ENCODE measurements around the gene PDRG1.

PDRG1 gene

GRCh38 chr20:31966991-31967655 lies 15.3 kb upstream of the PDRG1 start:
- Histone ChIP-seq H3K36me3 (ENCODE audit: control insufficient read depth in 1 of 2, insufficient read depth in 2 of 2, low read depth in 1 of 2, low read length in 2 of 2) (no peaks in the 10 kb centered on the region), H2BK15ac (ENCODE audit: low read depth, poor library complexity, severe bottlenecking) (no peak overlapping the region), H3K27me3 (ENCODE audit: control insufficient read depth in 1 of 2, insufficient read depth in 1 of 2, low read length in 2 of 2) (peaks cover 89 to 90% of the 10 kb centered on the region in 2 experiments), H4K91ac (ENCODE audit: low read length) (no peak overlapping the region), H3K14ac (ENCODE audit: low read length in 2 of 2) (no peak overlapping the region), H2AK5ac (ENCODE audit: low read length, severe bottlenecking) (no peak overlapping the region), H3K9me3 (ENCODE audit: control insufficient read depth, low read length) (no peaks in the 10 kb centered on the region), H2BK12ac (ENCODE audit: low read length in 2 of 2) (no peak overlapping the region), H3K4me1 (ENCODE audit: control insufficient read depth, insufficient read depth, low read depth, low read length) (peaks cover 10% of the 10 kb centered on the region), H3K9ac (ENCODE audit: low read length) (no peak overlapping the region), H2AFZ (ENCODE audit: low read depth, low read length) (no peak overlapping the region), H3K4me3 (ENCODE audit: insufficient read depth in 1 of 2, low read depth in 1 of 2, low read length in 2 of 2) (no peak overlapping the region), H3K79me1 (replicated peaks; ENCODE audit: low read length, poor library complexity, severe bottlenecking) (no peaks in the 10 kb centered on the region), H3K23ac (ENCODE audit: low read length in 2 of 2) (no peak overlapping the region), H3K18ac (ENCODE audit: low read depth in 1 of 2, low read length in 2 of 2) (no peak overlapping the region), H3K4ac (ENCODE audit: low read depth in 1 of 2, low read length in 2 of 2) (no peak overlapping the region), H3K27ac (ENCODE audit: low read length, poor library complexity, severe bottlenecking) (no peak overlapping the region), H2BK120ac (ENCODE audit: low read depth, low read length) (no peak overlapping the region), H2BK5ac (ENCODE audit: low read depth, low read length, poor library complexity, severe bottlenecking) (no peak overlapping the region), H4K8ac (ENCODE audit: low read length) (no peak overlapping the region), H3K4me2 (ENCODE audit: low read length, poor library complexity, severe bottlenecking) (no peak overlapping the region)
- DNase-seq: no peak
- WGBS: 8% methylated on average over 5 of the region's 5 CpGs

GRCh38 chr20:31963889-31964288 lies 12.0 kb upstream of the PDRG1 start:
- Histone ChIP-seq H3K27me3 (ENCODE audit: control insufficient read depth in 1 of 2, insufficient read depth in 1 of 2, low read length in 2 of 2) (peaks cover 86 to 88% of the 10 kb centered on the region in 2 experiments), H3K4me2 (ENCODE audit: low read length, poor library complexity, severe bottlenecking) (no peak overlapping the region), H2BK120ac (ENCODE audit: low read depth, low read length) (no peak overlapping the region), H3K79me1 (replicated peaks; ENCODE audit: low read length, poor library complexity, severe bottlenecking) (no peaks in the 10 kb centered on the region), H3K9ac (ENCODE audit: low read length) (no peak overlapping the region), H3K4me1 (ENCODE audit: control insufficient read depth, insufficient read depth, low read depth, low read length) (peaks cover 10% of the 10 kb centered on the region), H2BK12ac (ENCODE audit: low read length in 2 of 2) (no peak overlapping the region), H2AK5ac (ENCODE audit: low read length, severe bottlenecking) (no peak overlapping the region), H4K8ac (ENCODE audit: low read length) (no peak overlapping the region), H3K23ac (ENCODE audit: low read length in 2 of 2) (peak overlapping the region in 1 of 2 experiments; percentile 27), H3K14ac (ENCODE audit: low read length in 2 of 2) (no peak overlapping the region), H3K27ac (ENCODE audit: low read length, poor library complexity, severe bottlenecking) (no peak overlapping the region), H2BK15ac (ENCODE audit: low read depth, poor library complexity, severe bottlenecking) (no peak overlapping the region), H3K9me3 (ENCODE audit: control insufficient read depth, low read length) (no peaks in the 10 kb centered on the region), H3K36me3 (ENCODE audit: control insufficient read depth in 1 of 2, insufficient read depth in 2 of 2, low read depth in 1 of 2, low read length in 2 of 2) (no peaks in the 10 kb centered on the region), H3K18ac (ENCODE audit: low read depth in 1 of 2, low read length in 2 of 2) (no peak overlapping the region), H4K91ac (ENCODE audit: low read length) (no peak overlapping the region), H2BK5ac (ENCODE audit: low read depth, low read length, poor library complexity, severe bottlenecking) (no peak overlapping the region), H3K4ac (ENCODE audit: low read depth in 1 of 2, low read length in 2 of 2) (no peak overlapping the region), H3K4me3 (ENCODE audit: insufficient read depth in 1 of 2, low read depth in 1 of 2, low read length in 2 of 2) (no peak overlapping the region), H2AFZ (ENCODE audit: low read depth, low read length) (no peak overlapping the region)
- 72% methylated on average over 6 of the region's 6 CpGs for WGBS
- no peak for DNase-seq

- no peak overlapping the region for H2AFZ ChIP-seq (ENCODE audit: low read depth, low read length)
- H3K36me3 ChIP-seq (ENCODE audit: control insufficient read depth in 1 of 2, insufficient read depth in 2 of 2, low read depth in 1 of 2, low read length in 2 of 2): no peaks in the 10 kb centered on the region
- H3K9me3 ChIP-seq (ENCODE audit: control insufficient read depth, low read length): no peaks in the 10 kb centered on the region
- 73% methylated on average over 2 of the region's 2 CpGs for WGBS
- no peak overlapping the region for H4K8ac ChIP-seq (ENCODE audit: low read length)
- no peak overlapping the region for H3K4me3 ChIP-seq (ENCODE audit: insufficient read depth in 1 of 2, low read depth in 1 of 2, low read length in 2 of 2)
- no peak for DNase-seq
- H3K14ac ChIP-seq (ENCODE audit: low read length in 2 of 2): no peak overlapping the region
- H3K79me1 ChIP-seq (replicated peaks; ENCODE audit: low read length, poor library complexity, severe bottlenecking): no peaks in the 10 kb centered on the region
- H2BK12ac ChIP-seq (ENCODE audit: low read length in 2 of 2): no peak overlapping the region
- H3K4me2 ChIP-seq (ENCODE audit: low read length, poor library complexity, severe bottlenecking): no peak overlapping the region
- H2BK5ac ChIP-seq (ENCODE audit: low read depth, low read length, poor library complexity, severe bottlenecking): no peak overlapping the region
- H3K27ac ChIP-seq (ENCODE audit: low read length, poor library complexity, severe bottlenecking): no peak overlapping the region
- H3K4ac ChIP-seq (ENCODE audit: low read depth in 1 of 2, low read length in 2 of 2): no peak overlapping the region
- H4K91ac ChIP-seq (ENCODE audit: low read length): no peak overlapping the region
- H3K18ac ChIP-seq (ENCODE audit: low read depth in 1 of 2, low read length in 2 of 2): no peak overlapping the region
- peaks cover 1% of the 10 kb centered on the region for H3K4me1 ChIP-seq (ENCODE audit: control insufficient read depth, insufficient read depth, low read depth, low read length)
- H3K9ac ChIP-seq (ENCODE audit: low read length): no peak overlapping the region
- no peak overlapping the region for H3K23ac ChIP-seq (ENCODE audit: low read length in 2 of 2)
- H2AK5ac ChIP-seq (ENCODE audit: low read length, severe bottlenecking): no peak overlapping the region
- H2BK15ac ChIP-seq (ENCODE audit: low read depth, poor library complexity, severe bottlenecking): no peak overlapping the region
- H2BK120ac ChIP-seq (ENCODE audit: low read depth, low read length): no peak overlapping the region
- H3K27me3 ChIP-seq (ENCODE audit: control insufficient read depth in 1 of 2, insufficient read depth in 1 of 2, low read length in 2 of 2): peaks cover 81 to 88% of the 10 kb centered on the region in 2 experiments
Measured at GRCh38 chr20:31962761-31963160, 10.9 kb upstream of the PDRG1 start.

- no peak overlapping the region for H3K9ac ChIP-seq (ENCODE audit: low read length)
- H3K4me3 ChIP-seq (ENCODE audit: insufficient read depth in 1 of 2, low read depth in 1 of 2, low read length in 2 of 2): no peak overlapping the region
- no peak overlapping the region for H2AFZ ChIP-seq (ENCODE audit: low read depth, low read length)
- H3K27ac ChIP-seq (ENCODE audit: low read length, poor library complexity, severe bottlenecking): no peak overlapping the region
- H3K36me3 ChIP-seq (ENCODE audit: control insufficient read depth in 1 of 2, insufficient read depth in 2 of 2, low read depth in 1 of 2, low read length in 2 of 2): no peaks in the 10 kb centered on the region
- H2BK5ac ChIP-seq (ENCODE audit: low read depth, low read length, poor library complexity, severe bottlenecking): no peak overlapping the region
- no peak overlapping the region for H3K18ac ChIP-seq (ENCODE audit: low read depth in 1 of 2, low read length in 2 of 2)
- no peak overlapping the region for H3K14ac ChIP-seq (ENCODE audit: low read length in 2 of 2)
- WGBS: 67% methylated on average over 11 of the region's 11 CpGs
- H2BK12ac ChIP-seq (ENCODE audit: low read length in 2 of 2): no peak overlapping the region
- H3K79me1 ChIP-seq (replicated peaks; ENCODE audit: low read length, poor library complexity, severe bottlenecking): no peaks in the 10 kb centered on the region
- no peak overlapping the region for H3K4me2 ChIP-seq (ENCODE audit: low read length, poor library complexity, severe bottlenecking)
- no peak overlapping the region for H3K23ac ChIP-seq (ENCODE audit: low read length in 2 of 2)
- H3K27me3 ChIP-seq (ENCODE audit: control insufficient read depth in 1 of 2, insufficient read depth in 1 of 2, low read length in 2 of 2): peaks cover 62 to 66% of the 10 kb centered on the region in 2 experiments
- no peak for DNase-seq
- H3K4me1 ChIP-seq (ENCODE audit: control insufficient read depth, insufficient read depth, low read depth, low read length): no peaks in the 10 kb centered on the region
- H2AK5ac ChIP-seq (ENCODE audit: low read length, severe bottlenecking): no peak overlapping the region
- H4K8ac ChIP-seq (ENCODE audit: low read length): no peak overlapping the region
- H2BK15ac ChIP-seq (ENCODE audit: low read depth, poor library complexity, severe bottlenecking): no peak overlapping the region
- H4K91ac ChIP-seq (ENCODE audit: low read length): no peak overlapping the region
- H3K9me3 ChIP-seq (ENCODE audit: control insufficient read depth, low read length): no peaks in the 10 kb centered on the region
- no peak overlapping the region for H3K4ac ChIP-seq (ENCODE audit: low read depth in 1 of 2, low read length in 2 of 2)
- no peak overlapping the region for H2BK120ac ChIP-seq (ENCODE audit: low read depth, low read length)
Measured at GRCh38 chr20:31956556-31957526, 5.0 kb upstream of the PDRG1 start.

Data from mesenchymal stem cell (in vitro differentiated cells and primary cell).